CD14-positive monocyte (primary cell): Measurements from ENCODE around the gene GOLPH3. TPM values are rescaled to one million over a fixed set of nuclear protein-coding genes. Genes with fewer than 3 reads are reported as not detected.

ENCODE experiments used
- DNase-seq, 3 donors: peaks; one replicate each; pipeline ENCODE4 v3.0.0-alpha.2; 2011 to 2022
- H2AFZ ChIP-seq: 2 replicates; pipeline ENCODE4 v1.6.0; 2012; ENCODE audit warnings: mild to moderate bottlenecking, low read depth, low read length, inconsistent platforms; ENCODE audit not compliant: insufficient read depth, poor library complexity, severe bottlenecking
- H3K27ac ChIP-seq, 2 donors: 1 replicate in 1 of 2; 2 replicates in 1 of 2; pipeline ENCODE4 v1.5.1; 2012 to 2013; ENCODE audit warnings: low read length in 2 of 2, control low read depth in 1 of 2, inconsistent platforms in 1 of 2, low read depth in 1 of 2, mild to moderate bottlenecking in 1 of 2
- H3K27me3 ChIP-seq, 2 donors: one replicate each; pipeline versions ENCODE4 v1.6.0 to v1.6.1; 2011 to 2013; ENCODE audit warnings: low read length in 2 of 2; ENCODE audit not compliant: control insufficient read depth in 2 of 2, insufficient read depth in 2 of 2
- H3K36me3 ChIP-seq, 2 donors: replicated peaks in 1 of 2; 1 replicate in 1 of 2; 2 replicates in 1 of 2; pipeline versions ENCODE4 v1.5.1 to v1.6.1; 2012 to 2013; ENCODE audit warnings: low read length in 2 of 2, control low read depth in 1 of 2, inconsistent platforms in 1 of 2, mild to moderate bottlenecking in 1 of 2; ENCODE audit not compliant: insufficient read depth in 2 of 2, control insufficient read depth in 1 of 2
- H3K4me1 ChIP-seq, 2 donors: 1 replicate in 1 of 2; 2 replicates in 1 of 2; pipeline versions ENCODE4 v1.5.1 to v1.6.1; 2012 to 2013; ENCODE audit warnings: low read length in 2 of 2, control low read depth in 1 of 2, inconsistent platforms in 1 of 2, mild to moderate bottlenecking in 1 of 2, moderate library complexity in 1 of 2; ENCODE audit not compliant: insufficient read depth in 2 of 2, control insufficient read depth in 1 of 2
- H3K4me2 ChIP-seq: replicated peaks from 2 replicates; pipeline ENCODE3; 2012; ENCODE audit warnings: low read length, moderate library complexity, mild to moderate bottlenecking; ENCODE audit not compliant: poor library complexity, severe bottlenecking; ENCODE audit errors: extremely low read depth
- H3K4me3 ChIP-seq, 3 experiments: fragments of 200-600 bp in 1 of 3; sonication (generic) in 1 of 3; replicated peaks in 1 of 3; 1 replicate in 2 of 3; 2 replicates in 1 of 3; pipeline ENCODE4 v1.5.1; 2011 to 2013; ENCODE audit warnings: low read length in 3 of 3, mild to moderate bottlenecking in 3 of 3, control low read depth in 2 of 3, low read depth in 2 of 3, inconsistent platforms in 1 of 3, moderate library complexity in 1 of 3
- H3K79me2 ChIP-seq: 2 replicates; pipeline ENCODE4 v1.6.0; 2012; ENCODE audit warnings: mild to moderate bottlenecking, control low read depth, inconsistent platforms, low read length, moderate library complexity; ENCODE audit not compliant: insufficient read depth
- H3K9ac ChIP-seq: 2 replicates; pipeline ENCODE4 v1.6.0; 2017; ENCODE audit warnings: low read length, mild to moderate bottlenecking; ENCODE audit not compliant: insufficient read depth, poor library complexity, severe bottlenecking
- H3K9me3 ChIP-seq, 2 donors: replicated peaks in 1 of 2; 1 replicate in 1 of 2; 2 replicates in 1 of 2; pipeline versions ENCODE4 v1.5.1 to v1.6.1; 2012 to 2013; ENCODE audit warnings: low read length in 2 of 2, control low read depth in 1 of 2; ENCODE audit not compliant: control insufficient read depth in 1 of 2, insufficient read depth in 1 of 2
- H4K20me1 ChIP-seq: 2 replicates; pipeline ENCODE4 v1.6.0; 2012; ENCODE audit warnings: mild to moderate bottlenecking, low read length, control low read depth, moderate library complexity; ENCODE audit not compliant: insufficient read depth
- H3K27ac Mint-ChIP-seq, 7 donors: one replicate each; pipeline ENCODE4 v1.8.0; 2020; ENCODE audit warnings: mild to moderate bottlenecking in 7 of 7, mixed read lengths in 7 of 7, moderate library complexity in 6 of 7, inconsistent platforms in 2 of 7
- H3K27me3 Mint-ChIP-seq, 3 donors: one replicate each; pipeline ENCODE4 v1.8.0; 2021 to 2022; ENCODE audit warnings: low read depth in 3 of 3, mild to moderate bottlenecking in 3 of 3, mixed read lengths in 3 of 3, moderate library complexity in 3 of 3, inconsistent platforms in 1 of 3
- H3K36me3 Mint-ChIP-seq, 2 donors: one replicate each; pipeline ENCODE4 v1.8.0; 2020; ENCODE audit warnings: mixed read lengths in 2 of 2, inconsistent platforms in 1 of 2, mild to moderate bottlenecking in 1 of 2
- H3K4me1 Mint-ChIP-seq: one replicate; pipeline ENCODE4 v1.8.0; 2020; ENCODE audit warnings: mild to moderate bottlenecking, mixed read lengths
- H3K4me3 Mint-ChIP-seq, 2 donors: one replicate each; pipeline ENCODE4 v1.8.0; 2020; ENCODE audit warnings: mild to moderate bottlenecking in 2 of 2, mixed read lengths in 2 of 2, moderate library complexity in 1 of 2
- H3K9me3 Mint-ChIP-seq, 7 donors: one replicate each; pipeline ENCODE4 v1.8.0; 2020 to 2022; ENCODE audit warnings: mixed read lengths in 7 of 7, mild to moderate bottlenecking in 6 of 7, moderate library complexity in 6 of 7, inconsistent platforms in 2 of 7
- CTCF ChIP-seq: fragments of 200-600 bp; IDR thresholded peaks from one replicate; pipeline ENCODE4 v1.8.0; 2022; ENCODE audit warnings: antibody characterized with exemption, mild to moderate bottlenecking
- WGBS: methylation state at CpG from one replicate; pipeline ENCODE4 v1.1.5; 2013; ENCODE audit warnings: missing lambda C conversion rate; ENCODE audit not compliant: insufficient coverage; 5-methylcytosine and 5-hydroxymethylcytosine counted together
- intact Hi-C, 2 donors: fragments of 100-400 bp; cut with micrococcal nuclease; formaldehyde crosslinking; loops; one replicate each; pipeline versions ENCODE4 v1.15.0 to v1.15.1; 2023
- polyA plus RNA-seq, 3 donors: library from polyadenylated mRNA; depleted of rRNA in 1 of 3; unstranded in 2 of 3; stranded (reverse) in 1 of 3; fragments of 300-500 nt in 2 of 3; fragments of >200 nt in 1 of 3; fragmentation: Illumina TruSeq in 2 of 3; gene quantifications; 1 replicate in 2 of 3; 2 replicates in 1 of 3; pipeline ENCODE4 v1.2.3, GENCODE V29; 2012 to 2021

GOLPH3 gene
- polyA plus RNA-seq, 3 donors, result 25.1 to 108 (median 105) TPM

- Mint-ChIP-seq H3K4me3 (no peak overlapping the region), H3K9me3 (no peaks in the 10 kb centered on the region), H3K27me3 (no peaks in the 10 kb centered on the region), H3K36me3 (peaks cover 5% of the 10 kb centered on the region in 2 donors), H3K4me1 (peaks cover 23% of the 10 kb centered on the region), H3K27ac (peak overlapping the region in 1 of 7 donors; percentile 15)
- Histone ChIP-seq H2AFZ (no peak overlapping the region), H3K4me3 (no peak overlapping the region), H3K79me2 (peaks cover 99% of the 10 kb centered on the region), H3K9me3 (no peaks in the 10 kb centered on the region), H3K4me1 (no peaks in the 10 kb centered on the region), H3K9ac (no peak overlapping the region), H4K20me1 (peaks cover 96% of the 10 kb centered on the region), H3K27ac (peak overlapping the region in 1 of 2 donors; percentile 50), H3K36me3 (peaks cover 2 to 25% of the 10 kb centered on the region in 2 donors), H3K27me3 (no peaks in the 10 kb centered on the region), H3K4me2 (no peak overlapping the region)
- intact Hi-C loops, result no loop called here
- TF ChIP-seq CTCF, result no peak
- WGBS, result no CpG with 5 or more reads among the region's 2 CpGs
- DNase-seq, result no peak
Measured at GRCh38 chr5:32155211-32155610, 18.9 kb downstream of the GOLPH3 start.

GRCh38 chr5:32153723-32154122 is 20.4 kb downstream of the GOLPH3 start:
- intact Hi-C loops, result no loop called here
- H3K27me3 ChIP-seq, result no peaks in the 10 kb centered on the region
- no peak overlapping the region for H3K9ac ChIP-seq
- H3K4me2 ChIP-seq, result no peak overlapping the region
- no peaks in the 10 kb centered on the region for H3K9me3 ChIP-seq
- H3K27ac ChIP-seq, result peak overlapping the region in 1 of 2 donors; percentile 50
- H3K4me3 ChIP-seq, result no peak overlapping the region
- DNase-seq, result no peak
- peaks cover 96% of the 10 kb centered on the region for H4K20me1 ChIP-seq
- peaks cover 30% of the 10 kb centered on the region for H3K4me1 Mint-ChIP-seq
- H3K9me3 Mint-ChIP-seq, result no peaks in the 10 kb centered on the region
- H3K27ac Mint-ChIP-seq, result peak overlapping the region in 1 of 7 donors; percentile 39
- WGBS, result no CpG with 5 or more reads among the region's 3 CpGs
- H3K27me3 Mint-ChIP-seq, result no peaks in the 10 kb centered on the region
- peaks cover 2 to 15% of the 10 kb centered on the region in 2 donors for H3K36me3 ChIP-seq
- peaks cover 0 to 5% of the 10 kb centered on the region in 2 donors for H3K4me1 ChIP-seq
- peaks cover 5% of the 10 kb centered on the region in 2 donors for H3K36me3 Mint-ChIP-seq
- TF ChIP-seq CTCF, result no peak
- peaks cover 99% of the 10 kb centered on the region for H3K79me2 ChIP-seq
- H3K4me3 Mint-ChIP-seq, result no peak overlapping the region
- no peak overlapping the region for H2AFZ ChIP-seq
